HEK293T (cell line): ENCODE measurements around the gene SYCP2L.
"Not testable (repeated sequence)": the region's sequence is repeated elsewhere in the genome, so short reads cannot be mapped to it uniquely, and the experiment has no call there.

Source experiments
- FOXA1 ChIP-seq: fragments of 450-650 bp; IDR thresholded peaks from 2 replicates; pipeline ENCODE4 v1.6.1; 2016; ENCODE audit warnings: mild to moderate bottlenecking
- FOXK2 ChIP-seq: fragments of 450-650 bp; IDR thresholded peaks from 2 replicates; pipeline ENCODE4 v1.6.1; 2016; ENCODE audit warnings: mild to moderate bottlenecking
- FOXM1 ChIP-seq: fragments of 450-650 bp; IDR thresholded peaks from 2 replicates; pipeline ENCODE4 v1.6.1; 2017; ENCODE audit warnings: mild to moderate bottlenecking, borderline replicate concordance
- LEF1 ChIP-seq: fragments of 450-650 bp; IDR thresholded peaks from 2 replicates; pipeline ENCODE4 v1.6.1; 2017; ENCODE audit warnings: mild to moderate bottlenecking, borderline replicate concordance
- SP1 ChIP-seq: fragments of 450-650 bp; IDR thresholded peaks from 2 replicates; pipeline ENCODE4 v1.6.1; 2017

- TF ChIP-seq LEF1, FOXA1, SP1, FOXM1, FOXK2: not testable (repeated sequence)
Measured at GRCh38 chr6:10882253-10882630, 4.6 kb upstream of the SYCP2L start.
